Nephron (organoid): ENCODE results near the gene TPK1.

Experiments
- H3K27ac Mint-ChIP-seq, 3 experiments: 2 replicates each; pipeline ENCODE4 v1.8.0; 2020; ENCODE audit warnings: mixed read lengths in 3 of 3, mild to moderate bottlenecking in 2 of 3, moderate library complexity in 1 of 3
- H3K27me3 Mint-ChIP-seq: 2 replicates; pipeline ENCODE4 v1.8.0; 2021; ENCODE audit warnings: low read depth, mild to moderate bottlenecking, moderate library complexity, mixed read lengths
- H3K36me3 Mint-ChIP-seq: 2 replicates; pipeline ENCODE4 v1.8.0; 2020; ENCODE audit warnings: low read depth, mixed read lengths
- H3K4me1 Mint-ChIP-seq: 2 replicates; pipeline ENCODE4 v1.8.0; 2020; ENCODE audit warnings: mixed read lengths
- H3K4me3 Mint-ChIP-seq, 3 experiments: 2 replicates each; pipeline ENCODE4 v1.8.0; 2020; ENCODE audit warnings: mild to moderate bottlenecking in 3 of 3, mixed read lengths in 3 of 3, moderate library complexity in 2 of 3
- H3K9me3 Mint-ChIP-seq: 2 replicates; pipeline ENCODE4 v1.8.0; 2020; ENCODE audit warnings: mixed read lengths
- TF ChIP-seq, protein P1 (sequence below), 3 experiments: fragments of 200-600 bp; sonication (generic); IDR thresholded peaks; one replicate each; pipeline ENCODE4 v1.5.0; 2021; ENCODE audit warnings: antibody characterized with exemption in 3 of 3; ENCODE audit not compliant: unreplicated experiment in 3 of 3

TPK1 gene

DNA sequence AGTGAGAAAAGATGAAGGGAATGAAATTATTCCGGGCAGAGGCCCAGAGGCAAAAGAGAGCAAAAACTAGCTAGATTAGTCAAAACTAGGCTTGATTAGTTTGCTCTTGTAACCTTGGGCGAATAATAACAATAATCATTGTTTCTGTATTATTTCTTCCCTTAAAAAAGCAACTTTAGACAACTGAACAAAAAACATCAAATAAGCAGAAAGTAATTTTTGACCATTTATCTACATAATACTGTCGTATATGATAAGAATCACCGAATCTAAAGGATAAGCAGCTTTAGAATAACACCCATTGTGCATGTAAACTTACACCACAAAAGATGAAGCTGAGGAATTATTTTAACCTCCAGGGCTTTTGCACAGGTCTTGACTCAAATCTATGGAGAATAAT is 125.1 kb downstream of the TPK1 start:
- H3K36me3 Mint-ChIP-seq: no peaks in the 10 kb centered on the region
- H3K27ac Mint-ChIP-seq: no peak overlapping the region
- H3K9me3 Mint-ChIP-seq: no peaks in the 10 kb centered on the region
- no peaks in the 10 kb centered on the region for H3K4me1 Mint-ChIP-seq
- peaks cover 3% of the 10 kb centered on the region for H3K27me3 Mint-ChIP-seq
- no peak overlapping the region for H3K4me3 Mint-ChIP-seq
- TF ChIP-seq, protein P1, sequence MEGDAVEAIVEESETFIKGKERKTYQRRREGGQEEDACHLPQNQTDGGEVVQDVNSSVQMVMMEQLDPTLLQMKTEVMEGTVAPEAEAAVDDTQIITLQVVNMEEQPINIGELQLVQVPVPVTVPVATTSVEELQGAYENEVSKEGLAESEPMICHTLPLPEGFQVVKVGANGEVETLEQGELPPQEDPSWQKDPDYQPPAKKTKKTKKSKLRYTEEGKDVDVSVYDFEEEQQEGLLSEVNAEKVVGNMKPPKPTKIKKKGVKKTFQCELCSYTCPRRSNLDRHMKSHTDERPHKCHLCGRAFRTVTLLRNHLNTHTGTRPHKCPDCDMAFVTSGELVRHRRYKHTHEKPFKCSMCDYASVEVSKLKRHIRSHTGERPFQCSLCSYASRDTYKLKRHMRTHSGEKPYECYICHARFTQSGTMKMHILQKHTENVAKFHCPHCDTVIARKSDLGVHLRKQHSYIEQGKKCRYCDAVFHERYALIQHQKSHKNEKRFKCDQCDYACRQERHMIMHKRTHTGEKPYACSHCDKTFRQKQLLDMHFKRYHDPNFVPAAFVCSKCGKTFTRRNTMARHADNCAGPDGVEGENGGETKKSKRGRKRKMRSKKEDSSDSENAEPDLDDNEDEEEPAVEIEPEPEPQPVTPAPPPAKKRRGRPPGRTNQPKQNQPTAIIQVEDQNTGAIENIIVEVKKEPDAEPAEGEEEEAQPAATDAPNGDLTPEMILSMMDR (IDR thresholded peaks at IDR 0.05; ENCODE audit: unreplicated experiment in 3 of 3): no peak

DNA sequence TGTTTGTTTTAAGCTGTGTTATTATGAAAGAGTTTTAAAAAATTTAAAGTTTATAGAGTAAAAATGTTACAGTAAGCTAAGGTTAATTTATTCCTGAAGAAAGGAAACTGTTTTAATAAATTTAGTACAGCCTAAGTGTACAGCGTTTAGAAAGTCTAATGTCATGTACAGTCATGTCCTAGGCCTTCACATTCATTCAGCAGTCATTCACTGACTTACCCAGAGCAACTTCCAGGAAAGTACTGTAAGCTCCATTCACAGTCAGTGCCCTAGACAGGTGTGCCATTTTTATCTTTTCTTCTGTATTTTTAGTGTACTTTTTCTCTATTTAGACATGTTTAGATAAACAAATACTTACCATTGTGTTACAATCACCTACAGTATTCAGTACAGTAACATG is 126.8 kb downstream of the TPK1 start:
- no peak overlapping the region for H3K4me3 Mint-ChIP-seq
- H3K4me1 Mint-ChIP-seq: no peaks in the 10 kb centered on the region
- H3K27ac Mint-ChIP-seq: no peak overlapping the region
- no peaks in the 10 kb centered on the region for H3K9me3 Mint-ChIP-seq
- H3K27me3 Mint-ChIP-seq: peaks cover 3% of the 10 kb centered on the region
- TF ChIP-seq, protein P1 (IDR thresholded peaks at IDR 0.05; ENCODE audit: unreplicated experiment in 3 of 3): no peak
- H3K36me3 Mint-ChIP-seq: no peaks in the 10 kb centered on the region

DNA sequence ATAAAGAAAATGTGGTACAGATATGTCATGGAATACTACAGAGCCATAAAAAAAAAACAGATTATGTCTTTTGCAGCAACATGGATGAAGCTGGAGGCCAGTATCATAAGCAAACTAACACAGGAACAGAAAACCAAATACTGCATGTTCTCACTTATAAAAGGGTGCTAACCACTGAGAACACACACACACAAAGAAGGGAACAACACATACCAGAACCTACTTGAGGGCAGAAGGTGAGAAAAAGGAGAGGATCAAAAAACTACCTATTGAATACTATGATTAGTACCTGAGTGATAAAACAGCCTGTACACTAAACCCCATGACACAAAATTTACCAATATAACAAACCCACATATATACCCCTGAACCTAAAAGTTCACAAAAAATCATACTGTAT is 144.6 kb downstream of the TPK1 start:
- H3K4me1 Mint-ChIP-seq: no peaks in the 10 kb centered on the region
- no peaks in the 10 kb centered on the region for H3K27me3 Mint-ChIP-seq
- H3K36me3 Mint-ChIP-seq: no peaks in the 10 kb centered on the region
- no peak overlapping the region for H3K4me3 Mint-ChIP-seq
- peaks cover 8% of the 10 kb centered on the region for H3K9me3 Mint-ChIP-seq
- TF ChIP-seq, protein P1 (IDR thresholded peaks at IDR 0.05; ENCODE audit: unreplicated experiment in 3 of 3): no peak
- no peak overlapping the region for H3K27ac Mint-ChIP-seq

DNA sequence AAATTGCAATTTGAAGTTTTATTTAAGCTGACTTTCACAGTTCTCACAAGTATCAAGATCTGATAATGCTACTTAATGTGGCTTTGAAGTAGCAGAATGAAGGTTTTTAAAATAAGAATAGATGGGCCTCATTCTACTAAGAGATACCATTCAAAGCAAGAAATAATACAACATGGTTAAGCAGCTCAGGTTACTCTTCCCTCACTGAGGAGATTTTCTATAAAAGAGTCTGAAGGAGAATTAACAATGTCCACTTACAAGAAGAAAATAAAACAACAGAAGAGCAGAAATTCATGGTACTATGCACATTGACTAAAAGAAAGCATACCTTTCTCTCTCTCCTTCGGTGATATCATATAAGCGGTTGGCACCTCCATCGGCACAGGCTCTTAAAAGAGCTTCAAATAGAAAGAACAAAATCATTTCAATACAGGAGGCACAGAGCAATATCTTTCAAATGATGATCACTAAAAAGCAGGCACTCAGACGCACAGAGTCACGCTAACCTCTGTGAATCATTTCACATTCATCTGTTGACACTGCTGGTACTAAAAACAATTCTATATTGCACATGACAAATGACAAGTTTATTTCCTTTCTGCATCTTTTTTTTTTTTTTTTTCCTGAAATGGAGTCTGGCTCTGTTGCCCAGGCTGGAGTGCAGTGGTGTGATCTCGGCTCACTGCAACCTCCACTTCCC is 153.1 kb downstream of the TPK1 start:
- Mint-ChIP-seq H3K27me3 (no peaks in the 10 kb centered on the region), H3K36me3 (no peaks in the 10 kb centered on the region), H3K4me3 (no peak overlapping the region), H3K4me1 (no peaks in the 10 kb centered on the region), H3K27ac (no peak overlapping the region), H3K9me3 (no peaks in the 10 kb centered on the region)
- TF ChIP-seq, protein P1 (IDR thresholded peaks at IDR 0.05; ENCODE audit: unreplicated experiment in 3 of 3): no peak

DNA sequence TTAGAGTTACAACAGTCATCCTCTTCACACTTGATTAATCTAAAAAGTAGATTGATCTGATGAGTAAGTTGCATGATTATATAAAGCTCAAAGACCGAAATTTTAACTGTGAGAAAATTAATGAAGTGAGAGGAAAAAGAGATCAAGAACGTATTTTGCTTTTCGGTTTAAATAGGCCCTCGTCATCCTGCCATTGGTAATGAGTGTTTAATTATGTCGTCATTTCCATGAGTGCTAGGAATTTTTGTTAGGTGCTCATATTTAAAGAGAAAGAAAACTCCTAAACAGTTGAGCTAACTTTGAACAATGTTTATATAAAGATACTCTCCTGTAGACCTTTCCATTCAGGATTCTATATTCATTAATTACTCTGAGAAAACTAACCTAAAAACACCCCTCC is 159.4 kb downstream of the TPK1 start:
- no peak overlapping the region for H3K27ac Mint-ChIP-seq
- no peaks in the 10 kb centered on the region for H3K36me3 Mint-ChIP-seq
- H3K4me1 Mint-ChIP-seq: no peaks in the 10 kb centered on the region
- TF ChIP-seq, protein P1 (IDR thresholded peaks at IDR 0.05; ENCODE audit: unreplicated experiment in 3 of 3): no peak
- no peaks in the 10 kb centered on the region for H3K27me3 Mint-ChIP-seq
- no peak overlapping the region for H3K4me3 Mint-ChIP-seq
- H3K9me3 Mint-ChIP-seq: no peaks in the 10 kb centered on the region

DNA sequence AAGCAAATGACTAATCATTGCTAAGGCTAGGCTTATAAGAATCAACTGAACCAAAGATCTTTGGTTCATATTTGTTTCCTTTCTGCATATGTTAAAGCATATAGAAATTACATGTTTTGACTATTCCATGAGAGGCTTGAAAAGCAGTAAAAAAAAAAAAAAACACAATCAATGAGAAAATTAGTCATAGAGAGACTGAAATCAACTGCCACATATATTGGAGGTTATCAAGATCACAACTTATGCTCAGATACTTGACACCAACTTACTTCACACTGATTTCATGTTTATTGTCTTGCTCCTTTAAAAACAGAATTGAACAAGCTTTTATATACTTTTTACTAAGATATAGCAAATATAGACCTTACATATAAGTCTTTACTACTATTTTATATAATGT is 161.3 kb downstream of the TPK1 start:
- Mint-ChIP-seq H3K36me3 (no peaks in the 10 kb centered on the region), H3K27me3 (no peaks in the 10 kb centered on the region), H3K9me3 (no peaks in the 10 kb centered on the region), H3K4me1 (no peaks in the 10 kb centered on the region), H3K4me3 (no peak overlapping the region), H3K27ac (no peak overlapping the region)
- TF ChIP-seq, protein P1 (IDR thresholded peaks at IDR 0.05; ENCODE audit: unreplicated experiment in 3 of 3): no peak
